Subcutaneous abdominal adipose tissue (tissue), 5 donors: ENCODE measurements around the gene LRRC25.
"Not testable (repeated sequence)": the region's sequence is repeated elsewhere in the genome, so short reads cannot be mapped to it uniquely, and the experiment has no call there.

Source experiments
- H3K27ac ChIP-seq: one replicate; pipeline ENCODE4 v1.7.0; 2013; ENCODE audit warnings: low read depth, mild to moderate bottlenecking, inconsistent platforms, low read length, moderate library complexity
- H3K27me3 ChIP-seq, 5 donors: one replicate each; pipeline ENCODE4 v1.7.0; 2013; ENCODE audit warnings: low read length in 5 of 5, inconsistent platforms in 1 of 5; ENCODE audit not compliant: control insufficient read depth in 5 of 5, insufficient read depth in 4 of 5
- H3K36me3 ChIP-seq, 5 donors: one replicate each; pipeline ENCODE4 v1.7.0; 2013; ENCODE audit warnings: low read length in 5 of 5; ENCODE audit not compliant: control insufficient read depth in 5 of 5, insufficient read depth in 5 of 5
- H3K4me1 ChIP-seq, 5 donors: one replicate each; pipeline ENCODE4 v1.7.0; 2013; ENCODE audit warnings: low read length in 5 of 5, mild to moderate bottlenecking in 3 of 5, moderate library complexity in 1 of 5; ENCODE audit not compliant: control insufficient read depth in 5 of 5, insufficient read depth in 5 of 5
- H3K4me3 ChIP-seq, 5 donors: one replicate each; pipeline ENCODE4 v1.7.0; 2013; ENCODE audit warnings: low read length in 5 of 5, low read depth in 1 of 5
- H3K9ac ChIP-seq, 5 donors: one replicate each; pipeline ENCODE4 v1.7.0; 2013; ENCODE audit warnings: low read length in 5 of 5, mild to moderate bottlenecking in 4 of 5, moderate library complexity in 3 of 5
- H3K9me3 ChIP-seq, 5 donors: one replicate each; pipeline ENCODE4 v1.7.0; 2013; ENCODE audit warnings: low read length in 5 of 5; ENCODE audit not compliant: control insufficient read depth in 5 of 5
- donor health status: healthy.
- donor health status: healthy.
- donor health status: healthy.
- donor health status: healthy.
- donor health status: healthy.

The LRRC25 gene

GRCh38 chr19:18351544-18351943 lies 45.9 kb downstream of the LRRC25 start:
- no peaks in the 10 kb centered on the region for H3K4me1 ChIP-seq
- H3K9ac ChIP-seq, result no peak overlapping the region
- H3K4me3 ChIP-seq, result no peak overlapping the region
- H3K27ac ChIP-seq, result no peak overlapping the region
- peaks cover 0 to 23% (median 11%) of the 10 kb centered on the region in 5 donors for H3K36me3 ChIP-seq
- H3K9me3 ChIP-seq, result no peaks in the 10 kb centered on the region
- no peaks in the 10 kb centered on the region for H3K27me3 ChIP-seq

DNA sequence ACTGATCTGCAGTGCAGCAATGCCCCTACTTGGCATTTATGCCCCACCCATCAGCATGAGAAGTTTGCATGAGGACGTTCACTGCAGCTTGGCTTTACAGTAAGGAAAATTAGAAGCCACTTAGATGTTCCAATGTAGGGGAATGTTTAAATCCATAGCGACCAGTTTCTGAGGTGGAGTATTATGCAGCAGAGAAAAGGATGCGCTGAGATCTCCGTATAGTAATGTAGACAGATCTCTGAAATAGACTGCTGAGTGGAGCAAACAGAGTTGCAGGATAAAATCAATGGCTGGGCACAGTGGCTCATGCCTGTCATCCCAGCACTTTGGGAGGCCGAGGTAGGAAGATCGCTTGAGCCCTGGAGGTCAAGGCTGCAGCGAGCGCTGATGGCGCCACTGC lies 46.9 kb downstream of the LRRC25 start:
- Histone ChIP-seq H3K4me1 (no peaks in the 10 kb centered on the region), H3K9me3 (no peaks in the 10 kb centered on the region), H3K9ac (no peak overlapping the region), H3K27me3 (no peaks in the 10 kb centered on the region), H3K36me3 (peaks cover 0 to 20% (median 3%) of the 10 kb centered on the region in 5 donors), H3K4me3 (no peak overlapping the region), H3K27ac (no peak overlapping the region)

DNA sequence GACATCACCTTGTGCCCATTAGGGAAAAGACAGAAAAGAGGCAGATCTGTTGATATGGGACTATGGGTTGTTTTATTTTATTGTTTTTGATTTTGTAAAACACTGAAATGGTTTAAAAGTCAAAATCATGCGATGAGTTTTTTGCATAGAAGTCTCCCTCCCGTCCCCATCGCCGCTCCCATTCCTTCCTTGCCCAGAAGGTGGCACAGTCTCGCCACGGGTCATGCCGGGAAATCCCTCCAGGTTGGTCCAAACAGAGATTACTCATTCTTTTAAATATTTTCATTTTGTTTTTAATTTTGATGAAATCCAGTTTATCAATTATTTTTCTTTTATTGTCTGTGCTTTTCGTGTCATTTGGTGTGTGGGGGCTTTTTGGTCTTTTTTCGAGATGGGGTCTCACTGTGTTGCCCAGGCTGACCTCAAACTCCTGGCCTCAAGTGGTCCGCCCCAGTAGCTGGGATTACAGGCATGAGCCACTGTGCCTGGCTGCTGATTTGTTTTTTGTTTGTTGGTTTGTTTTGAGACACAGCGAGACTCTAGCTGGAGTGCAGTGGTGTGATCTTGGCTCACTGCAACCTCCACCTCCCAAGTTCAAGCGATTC lies 47.8 kb downstream of the LRRC25 start:
- Histone ChIP-seq H3K36me3 (peaks cover 0 to 19% (median 2%) of the 10 kb centered on the region in 5 donors), H3K9ac (no peak overlapping the region), H3K4me1 (peaks cover 0 to under 1% (median 0%) of the 10 kb centered on the region in 5 donors), H3K27ac (no peak overlapping the region), H3K27me3 (no peaks in the 10 kb centered on the region), H3K9me3 (no peaks in the 10 kb centered on the region), H3K4me3 (no peak overlapping the region)

DNA sequence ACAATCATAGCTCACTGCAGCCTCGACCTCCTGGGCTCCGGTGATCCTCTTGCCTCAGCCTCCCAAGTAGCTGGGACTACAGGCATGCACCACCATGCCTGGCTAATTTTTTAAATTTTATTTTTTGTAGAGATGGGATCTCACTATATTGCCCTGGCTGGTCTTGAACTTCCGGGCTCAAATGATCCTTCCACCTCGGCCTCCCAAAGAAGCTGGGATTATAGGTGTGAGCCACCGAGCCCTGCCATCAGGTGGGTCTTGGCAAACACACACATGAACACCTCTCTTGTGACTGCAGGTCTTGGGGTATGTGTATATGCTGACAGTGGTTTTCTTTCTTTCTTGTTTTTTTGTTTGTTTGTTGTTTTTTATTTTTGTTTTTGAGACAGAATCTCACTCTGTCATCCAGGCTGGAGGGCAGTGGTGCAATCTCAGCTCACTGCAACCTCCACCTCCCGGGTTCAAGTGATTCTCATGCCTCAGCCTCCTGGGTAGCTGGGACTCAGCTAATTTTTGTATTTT lies 48.5 kb downstream of the LRRC25 start:
- not testable (repeated sequence) for H3K4me1 ChIP-seq, H3K9me3 ChIP-seq, H3K9ac ChIP-seq, H3K27me3 ChIP-seq, H3K4me3 ChIP-seq, H3K27ac ChIP-seq
- H3K36me3 ChIP-seq, result peaks cover 0 to 19% (median 2%) of the 10 kb centered on the region in 5 donors

DNA sequence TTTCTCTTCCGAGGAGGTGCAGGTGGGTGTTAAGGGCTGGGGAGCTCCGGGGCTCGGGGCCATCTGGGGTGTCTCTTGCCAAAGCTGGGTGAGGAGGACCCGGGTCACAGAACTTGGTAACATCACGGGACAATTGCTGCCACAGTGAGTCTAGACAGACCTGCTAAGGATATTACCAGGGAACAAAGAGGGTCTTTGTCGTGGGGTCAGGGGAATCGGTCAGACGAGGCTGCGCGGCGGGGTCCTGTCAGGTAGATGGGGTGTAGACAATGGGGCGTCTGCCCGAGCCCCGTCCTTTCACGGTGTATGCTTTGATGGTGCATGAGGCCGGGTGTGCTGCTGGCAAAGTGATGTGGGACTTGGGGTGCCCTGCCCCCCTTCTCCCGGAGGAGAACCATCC lies 49.3 kb downstream of the LRRC25 start:
- Histone ChIP-seq H3K4me1 (peaks cover 0 to 8% (median 0%) of the 10 kb centered on the region in 5 donors), H3K36me3 (peaks cover 0 to 16% (median 1%) of the 10 kb centered on the region in 5 donors), H3K9ac (no peak overlapping the region), H3K27ac (no peak overlapping the region), H3K9me3 (no peaks in the 10 kb centered on the region), H3K4me3 (no peak overlapping the region), H3K27me3 (no peaks in the 10 kb centered on the region)

- Histone ChIP-seq H3K4me1 (peaks cover 0 to 15% (median 7%) of the 10 kb centered on the region in 5 donors), H3K9me3 (no peaks in the 10 kb centered on the region), H3K27ac (no peak overlapping the region), H3K36me3 (peaks cover 0 to 20% (median 0%) of the 10 kb centered on the region in 5 donors), H3K27me3 (no peaks in the 10 kb centered on the region), H3K4me3 (no peak overlapping the region), H3K9ac (no peak overlapping the region)
Observed at GRCh38 chr19:18346091-18346490, 51.3 kb downstream of the LRRC25 start.

DNA sequence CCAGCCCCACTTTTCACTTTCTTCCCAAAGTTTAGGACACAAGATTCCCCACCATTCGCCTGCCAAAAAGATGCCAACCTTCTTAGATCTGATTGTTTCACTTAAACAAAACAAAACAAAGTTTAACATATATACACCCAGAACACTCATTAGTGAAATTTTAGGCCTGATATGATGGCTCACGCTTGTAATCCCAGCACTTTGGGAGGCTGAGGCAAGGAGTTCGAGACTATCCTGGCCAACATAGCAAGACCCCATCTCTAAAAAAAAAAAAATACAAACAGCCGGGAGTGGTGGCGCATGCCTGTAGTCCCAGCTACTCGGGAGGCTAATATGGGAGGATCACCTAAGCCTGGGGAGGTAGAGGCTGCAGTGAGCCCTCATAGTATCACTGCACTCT lies 52.1 kb downstream of the LRRC25 start:
- Histone ChIP-seq H3K9ac (no peak overlapping the region), H3K27me3 (no peaks in the 10 kb centered on the region), H3K27ac (no peak overlapping the region)

GRCh38 chr19:18344582-18344950 lies 52.9 kb downstream of the LRRC25 start:
- H3K9ac ChIP-seq, result no peak overlapping the region
- H3K4me3 ChIP-seq, result no peak overlapping the region
- no peak overlapping the region for H3K27ac ChIP-seq
- peaks cover 3 to 31% (median 20%) of the 10 kb centered on the region in 5 donors for H3K4me1 ChIP-seq
- H3K9me3 ChIP-seq, result no peaks in the 10 kb centered on the region
- peaks cover 0 to 15% (median 0%) of the 10 kb centered on the region in 5 donors for H3K36me3 ChIP-seq
- no peaks in the 10 kb centered on the region for H3K27me3 ChIP-seq

More for the DNA sequence above, 52.1 kb downstream of the LRRC25 start:
- Histone ChIP-seq H3K9me3 (no peaks in the 10 kb centered on the region), H3K4me1 (peaks cover 0 to 23% (median 13%) of the 10 kb centered on the region in 5 donors), H3K4me3 (no peak overlapping the region), H3K36me3 (peaks cover 0 to 16% (median 0%) of the 10 kb centered on the region in 5 donors)

- Histone ChIP-seq H3K27ac (no peak overlapping the region), H3K9me3 (no peaks in the 10 kb centered on the region), H3K9ac (no peak overlapping the region), H3K4me3 (no peak overlapping the region), H3K27me3 (no peaks in the 10 kb centered on the region), H3K4me1 (peaks cover 3 to 31% (median 20%) of the 10 kb centered on the region in 5 donors), H3K36me3 (peaks cover 0 to 15% (median 0%) of the 10 kb centered on the region in 5 donors)
Observed at GRCh38 chr19:18342090-18342632, 55.3 kb downstream of the LRRC25 start.
